Muscle layer of duodenum (tissue), 2 donors: Measurements from ENCODE around the gene EXOC6B.

Source experiments
- H3K27ac ChIP-seq: one replicate; pipeline ENCODE4 v1.7.0; 2013; ENCODE audit warnings: mild to moderate bottlenecking, low read length
- H3K27me3 ChIP-seq: one replicate; pipeline ENCODE4 v1.7.0; 2013; ENCODE audit warnings: low read depth, mild to moderate bottlenecking, control low read depth, low read length
- H3K36me3 ChIP-seq, 2 donors: one replicate each; pipeline ENCODE4 v1.7.0; 2013; ENCODE audit warnings: low read length in 2 of 2, control low read depth in 1 of 2, mild to moderate bottlenecking in 1 of 2; ENCODE audit not compliant: insufficient read depth in 2 of 2, control insufficient read depth in 1 of 2
- H3K4me1 ChIP-seq, 2 donors: one replicate each; pipeline ENCODE4 v1.7.0; 2013; ENCODE audit warnings: low read length in 2 of 2, mild to moderate bottlenecking in 2 of 2, control low read depth in 1 of 2, moderate library complexity in 1 of 2; ENCODE audit not compliant: insufficient read depth in 2 of 2, control insufficient read depth in 1 of 2
- H3K4me3 ChIP-seq, 2 donors: one replicate each; pipeline ENCODE4 v1.7.0; 2013; ENCODE audit warnings: low read length in 2 of 2, low read depth in 1 of 2, mild to moderate bottlenecking in 1 of 2
- H3K9me3 ChIP-seq, 2 donors: one replicate each; pipeline ENCODE4 v1.7.0; 2013; ENCODE audit warnings: low read length in 2 of 2, control low read depth in 1 of 2, mild to moderate bottlenecking in 1 of 2; ENCODE audit not compliant: control insufficient read depth in 1 of 2
- donor health status: healthy.

Gene EXOC6B

GRCh38 chr2:72630767-72631166, 195.1 kb downstream of the EXOC6B start:
- no peaks in the 10 kb centered on the region for H3K4me1 ChIP-seq
- no peak overlapping the region for H3K27ac ChIP-seq
- H3K9me3 ChIP-seq = no peaks in the 10 kb centered on the region
- no peaks in the 10 kb centered on the region for H3K36me3 ChIP-seq
- no peak overlapping the region for H3K4me3 ChIP-seq
- no peaks in the 10 kb centered on the region for H3K27me3 ChIP-seq

- Histone ChIP-seq H3K27ac (no peak overlapping the region), H3K4me1 (no peaks in the 10 kb centered on the region), H3K36me3 (no peaks in the 10 kb centered on the region), H3K4me3 (no peak overlapping the region), H3K9me3 (no peaks in the 10 kb centered on the region), H3K27me3 (no peaks in the 10 kb centered on the region)
Observed at GRCh38 chr2:72629062-72629461, 196.8 kb downstream of the EXOC6B start.

- Histone ChIP-seq H3K36me3 (no peaks in the 10 kb centered on the region), H3K4me3 (no peak overlapping the region), H3K27ac (no peak overlapping the region), H3K9me3 (no peaks in the 10 kb centered on the region), H3K27me3 (no peaks in the 10 kb centered on the region), H3K4me1 (no peaks in the 10 kb centered on the region)
Observed at GRCh38 chr2:72627083-72627482, 198.8 kb downstream of the EXOC6B start.

- Histone ChIP-seq H3K4me3 (no peak overlapping the region), H3K27me3 (no peaks in the 10 kb centered on the region), H3K4me1 (no peaks in the 10 kb centered on the region), H3K9me3 (no peaks in the 10 kb centered on the region), H3K27ac (no peak overlapping the region), H3K36me3 (no peaks in the 10 kb centered on the region)
Observed at GRCh38 chr2:72625366-72625765, 200.5 kb downstream of the EXOC6B start.

- no peaks in the 10 kb centered on the region for H3K36me3 ChIP-seq
- H3K4me3 ChIP-seq = no peak overlapping the region
- H3K4me1 ChIP-seq = no peaks in the 10 kb centered on the region
- H3K27ac ChIP-seq = no peak overlapping the region
- H3K27me3 ChIP-seq = no peaks in the 10 kb centered on the region
- no peaks in the 10 kb centered on the region for H3K9me3 ChIP-seq
Observed at GRCh38 chr2:72623481-72623880, 202.4 kb downstream of the EXOC6B start.

GRCh38 chr2:72619626-72620025, 206.2 kb downstream of the EXOC6B start:
- H3K9me3 ChIP-seq = peaks cover 0 to 4% of the 10 kb centered on the region in 2 donors
- no peaks in the 10 kb centered on the region for H3K36me3 ChIP-seq
- H3K27me3 ChIP-seq = no peaks in the 10 kb centered on the region
- no peak overlapping the region for H3K4me3 ChIP-seq
- H3K4me1 ChIP-seq = no peaks in the 10 kb centered on the region
- no peak overlapping the region for H3K27ac ChIP-seq

- no peak overlapping the region for H3K27ac ChIP-seq
- no peak overlapping the region for H3K4me3 ChIP-seq
- no peaks in the 10 kb centered on the region for H3K4me1 ChIP-seq
- no peaks in the 10 kb centered on the region for H3K36me3 ChIP-seq
- no peaks in the 10 kb centered on the region for H3K27me3 ChIP-seq
- H3K9me3 ChIP-seq = peaks cover 0 to 4% of the 10 kb centered on the region in 2 donors
Observed at GRCh38 chr2:72613931-72614330, 211.9 kb downstream of the EXOC6B start.

- H3K36me3 ChIP-seq = no peaks in the 10 kb centered on the region
- H3K4me3 ChIP-seq = no peak overlapping the region
- H3K9me3 ChIP-seq = peaks cover 0 to 4% of the 10 kb centered on the region in 2 donors
- no peaks in the 10 kb centered on the region for H3K27me3 ChIP-seq
- H3K4me1 ChIP-seq = no peaks in the 10 kb centered on the region
- no peak overlapping the region for H3K27ac ChIP-seq
Observed at GRCh38 chr2:72612614-72613160, 213.1 kb downstream of the EXOC6B start.

GRCh38 chr2:72607189-72607588, 218.6 kb downstream of the EXOC6B start:
- Histone ChIP-seq H3K27me3 (no peaks in the 10 kb centered on the region), H3K9me3 (no peaks in the 10 kb centered on the region), H3K27ac (no peak overlapping the region), H3K4me1 (no peaks in the 10 kb centered on the region), H3K36me3 (no peaks in the 10 kb centered on the region), H3K4me3 (no peak overlapping the region)

- H3K27ac ChIP-seq = no peak overlapping the region
- H3K9me3 ChIP-seq = no peaks in the 10 kb centered on the region
- H3K36me3 ChIP-seq = no peaks in the 10 kb centered on the region
- no peaks in the 10 kb centered on the region for H3K4me1 ChIP-seq
- H3K27me3 ChIP-seq = no peaks in the 10 kb centered on the region
- H3K4me3 ChIP-seq = no peak overlapping the region
Observed at GRCh38 chr2:72605836-72606442, 219.9 kb downstream of the EXOC6B start.

GRCh38 chr2:72604468-72604867, 221.4 kb downstream of the EXOC6B start:
- Histone ChIP-seq H3K27ac (no peak overlapping the region), H3K36me3 (no peaks in the 10 kb centered on the region), H3K4me3 (no peak overlapping the region), H3K9me3 (no peaks in the 10 kb centered on the region), H3K27me3 (no peaks in the 10 kb centered on the region), H3K4me1 (no peaks in the 10 kb centered on the region)

GRCh38 chr2:72603481-72603880, 222.4 kb downstream of the EXOC6B start:
- Histone ChIP-seq H3K9me3 (no peaks in the 10 kb centered on the region), H3K27ac (no peak overlapping the region), H3K4me3 (no peak overlapping the region), H3K36me3 (no peaks in the 10 kb centered on the region), H3K27me3 (no peaks in the 10 kb centered on the region), H3K4me1 (no peaks in the 10 kb centered on the region)
